Epithelial cell of esophagus (primary cell): Measurements from ENCODE around the gene RNF223.

Experiments
- DNase-seq: peaks from one replicate; pipeline ENCODE4 v3.0.0; 2010; ENCODE audit warnings: low read depth
- H3K4me3 ChIP-seq: 2 replicates; pipeline ENCODE4 v1.5.1; 2011; ENCODE audit warnings: mild to moderate bottlenecking, low read length, control low read depth
- TF ChIP-seq, protein P1 (sequence below): IDR thresholded peaks from 2 replicates; pipeline ENCODE4 v1.5.1; 2011; ENCODE audit warnings: low read depth, mild to moderate bottlenecking, low read length, control low read depth, inconsistent platforms; ENCODE audit not compliant: insufficient read depth; ENCODE audit errors: missing control alignments

The RNF223 gene

DNA sequence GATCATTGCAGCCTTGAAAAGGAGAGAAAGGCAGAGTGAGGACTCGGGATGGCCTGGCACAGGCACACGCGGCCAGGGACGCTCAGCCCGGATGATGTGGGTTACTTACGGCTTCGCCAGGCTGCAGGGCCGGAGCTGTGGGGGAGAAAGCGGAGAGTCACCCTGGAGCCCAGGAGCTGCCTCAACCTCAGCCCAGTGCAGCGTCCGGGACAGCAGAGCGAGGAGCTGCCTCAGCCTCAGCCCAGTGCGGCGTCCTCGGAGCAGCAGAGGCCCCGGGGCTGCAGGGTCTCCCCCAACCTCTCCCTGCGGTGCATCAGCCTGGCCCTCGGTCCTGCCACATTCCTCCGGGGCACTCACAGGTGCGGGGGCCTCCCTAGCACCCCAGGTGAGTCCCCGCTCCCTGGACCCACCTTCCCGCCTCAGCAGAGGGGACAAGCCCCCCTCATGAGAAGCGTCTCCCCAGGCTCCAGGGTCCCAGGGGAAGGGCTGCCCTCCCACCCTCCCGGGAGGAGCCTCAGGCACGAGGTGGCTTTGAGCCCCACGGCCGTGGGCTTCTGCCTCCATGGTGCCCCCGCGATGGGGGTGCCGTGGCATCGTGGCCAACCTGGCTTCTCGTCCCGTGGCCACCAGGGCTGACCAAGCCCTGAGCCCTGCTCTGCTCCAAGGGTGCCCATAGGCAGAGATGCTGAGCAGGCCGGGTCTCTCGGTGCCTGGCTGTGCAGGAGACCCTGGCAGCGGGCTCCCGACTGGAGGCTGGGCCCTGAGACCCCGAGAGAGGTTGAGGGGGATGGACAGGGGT lies 10.5 kb upstream of the RNF223 start:
- DNase-seq: no peak
- H3K4me3 ChIP-seq: no peak overlapping the region
- TF ChIP-seq, protein P1, sequence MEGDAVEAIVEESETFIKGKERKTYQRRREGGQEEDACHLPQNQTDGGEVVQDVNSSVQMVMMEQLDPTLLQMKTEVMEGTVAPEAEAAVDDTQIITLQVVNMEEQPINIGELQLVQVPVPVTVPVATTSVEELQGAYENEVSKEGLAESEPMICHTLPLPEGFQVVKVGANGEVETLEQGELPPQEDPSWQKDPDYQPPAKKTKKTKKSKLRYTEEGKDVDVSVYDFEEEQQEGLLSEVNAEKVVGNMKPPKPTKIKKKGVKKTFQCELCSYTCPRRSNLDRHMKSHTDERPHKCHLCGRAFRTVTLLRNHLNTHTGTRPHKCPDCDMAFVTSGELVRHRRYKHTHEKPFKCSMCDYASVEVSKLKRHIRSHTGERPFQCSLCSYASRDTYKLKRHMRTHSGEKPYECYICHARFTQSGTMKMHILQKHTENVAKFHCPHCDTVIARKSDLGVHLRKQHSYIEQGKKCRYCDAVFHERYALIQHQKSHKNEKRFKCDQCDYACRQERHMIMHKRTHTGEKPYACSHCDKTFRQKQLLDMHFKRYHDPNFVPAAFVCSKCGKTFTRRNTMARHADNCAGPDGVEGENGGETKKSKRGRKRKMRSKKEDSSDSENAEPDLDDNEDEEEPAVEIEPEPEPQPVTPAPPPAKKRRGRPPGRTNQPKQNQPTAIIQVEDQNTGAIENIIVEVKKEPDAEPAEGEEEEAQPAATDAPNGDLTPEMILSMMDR: no peak

DNA sequence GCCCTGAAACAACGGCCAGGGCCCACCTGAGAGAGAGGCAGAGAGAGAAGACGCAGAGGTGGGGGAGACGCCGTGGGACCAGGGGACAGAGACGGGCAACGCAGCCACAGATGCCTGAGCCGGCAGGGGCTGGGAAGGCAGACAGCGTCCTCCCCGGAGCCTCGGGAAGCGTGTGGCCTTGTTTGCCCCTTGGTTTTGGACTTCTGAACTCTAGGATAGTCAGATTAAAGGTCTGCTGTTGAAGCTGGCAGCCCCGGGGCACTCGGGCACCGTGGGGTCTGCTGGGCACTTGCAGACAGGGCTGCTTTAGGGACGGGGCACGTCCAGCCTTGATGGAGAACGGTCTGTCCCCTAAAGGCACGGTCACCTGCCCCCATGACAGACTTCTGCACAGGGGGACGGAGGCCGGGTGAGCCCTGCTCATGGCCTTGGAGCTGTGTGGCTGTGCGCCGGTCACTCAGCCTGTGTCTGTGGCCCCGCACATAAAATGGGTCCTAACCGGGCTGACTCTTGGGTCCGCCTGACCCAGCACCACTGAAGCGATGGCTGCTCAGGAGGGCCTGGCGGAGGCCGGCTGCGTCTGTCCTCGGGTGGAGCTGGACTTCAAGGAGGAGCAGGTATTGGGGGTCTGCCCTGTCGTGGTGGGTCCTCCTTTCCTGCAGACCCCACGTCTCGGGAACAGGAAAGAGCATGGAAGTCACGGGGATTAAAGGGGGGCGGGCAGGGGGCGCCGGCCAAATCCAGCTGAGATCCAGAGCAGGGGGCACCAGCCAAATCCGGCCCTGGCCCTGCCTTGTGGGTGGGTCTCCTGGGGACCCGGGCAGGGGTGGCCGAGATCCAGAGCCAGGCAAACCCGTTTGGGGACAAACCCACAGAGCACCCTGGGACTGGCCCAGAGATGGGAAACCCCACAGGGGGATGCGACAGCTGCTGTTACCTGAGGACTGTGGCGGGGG lies 9.6 kb upstream of the RNF223 start:
- DNase-seq: no peak
- H3K4me3 ChIP-seq: no peak overlapping the region
- TF ChIP-seq, protein P1: no peak

- no peak for DNase-seq
- no peak overlapping the region for H3K4me3 ChIP-seq
- TF ChIP-seq, protein P1: no peak
Measured at GRCh38 chr1:1082776-1083415, 8.8 kb upstream of the RNF223 start.

DNA sequence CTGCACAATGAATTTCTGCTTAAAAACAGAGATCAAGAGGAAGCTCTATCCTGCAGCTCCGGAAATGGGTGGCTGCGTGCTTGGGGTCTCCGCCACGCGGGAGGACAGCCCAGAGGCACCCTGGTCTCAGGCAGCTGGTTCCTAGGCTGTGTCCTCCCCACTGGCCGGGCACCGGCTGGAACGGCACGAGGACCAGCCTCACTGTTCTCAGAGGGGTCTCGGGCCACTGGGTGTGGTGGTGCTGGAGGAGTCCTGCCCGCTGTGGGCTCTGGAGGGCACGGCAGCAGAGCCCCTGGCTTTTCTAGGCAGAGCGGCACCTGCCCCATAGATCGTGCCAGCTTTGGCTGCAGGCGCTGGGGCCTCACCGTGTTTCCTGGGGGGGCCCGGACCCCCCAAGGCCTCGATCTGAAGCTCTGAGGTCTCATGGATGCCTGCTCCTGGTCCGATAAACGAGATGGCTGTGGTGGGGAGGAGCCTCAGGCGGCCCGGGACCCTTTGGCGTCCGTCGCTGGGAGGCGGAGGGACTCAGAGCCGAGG lies 8.2 kb upstream of the RNF223 start:
- TF ChIP-seq, protein P1: no peak
- no peak for DNase-seq
- H3K4me3 ChIP-seq: no peak overlapping the region

- no peak overlapping the region for H3K4me3 ChIP-seq
- no peak for DNase-seq
- TF ChIP-seq, protein P1: no peak
Measured at GRCh38 chr1:1081311-1082238, 7.5 kb upstream of the RNF223 start.

- no peak for DNase-seq
- TF ChIP-seq, protein P1: no peak
- no peak overlapping the region for H3K4me3 ChIP-seq
Measured at GRCh38 chr1:1080951-1081310, 6.8 kb upstream of the RNF223 start.
